Kidney capillary endothelial cell (primary cell): ENCODE measurements around the gene PTEN.

ENCODE experiments used
- DNase-seq: peaks from one replicate; pipeline ENCODE4 v3.0.0-alpha.2; 2018; ENCODE audit warnings: low spot score

The PTEN gene

DNA sequence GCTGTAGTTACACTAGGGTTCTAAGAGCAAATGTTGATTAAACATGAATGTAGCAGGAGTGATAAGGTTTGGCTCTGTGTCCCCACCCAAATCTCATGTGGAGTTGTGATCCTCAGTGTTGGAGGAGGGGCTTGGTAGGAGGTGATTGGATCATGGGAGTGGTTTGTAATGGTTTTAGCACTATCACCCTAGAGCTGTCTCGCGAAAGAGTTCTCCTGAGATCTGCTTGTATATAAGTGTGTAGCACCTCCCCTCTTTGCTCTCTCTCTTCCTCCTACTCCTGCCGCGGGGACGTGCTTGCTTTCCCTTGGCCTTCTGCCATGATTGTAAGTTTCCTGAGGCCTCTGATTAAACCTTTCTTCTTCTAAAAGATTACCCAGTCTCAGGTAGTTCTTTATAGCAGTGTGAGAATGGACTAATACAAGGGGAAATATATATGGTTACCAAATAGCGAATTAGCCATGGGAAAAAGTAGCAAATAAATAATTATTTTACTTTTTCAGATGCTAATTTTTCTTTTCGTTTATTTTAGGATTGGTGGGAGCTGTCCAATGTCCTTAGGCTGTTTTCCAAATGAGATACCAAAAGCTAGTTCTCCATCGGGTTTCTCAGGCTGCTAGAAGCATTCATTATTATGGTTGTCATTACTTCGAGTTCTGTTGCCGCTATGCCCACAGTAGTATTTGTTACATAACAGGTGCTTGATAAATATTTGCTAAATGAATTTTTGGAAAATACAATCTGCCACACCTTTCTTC, 58.7 kb downstream of the PTEN start:
- DNase-seq: no peak

- no peak for DNase-seq
Measured at GRCh38 chr10:87923233-87923632, 59.8 kb downstream of the PTEN start.

GRCh38 chr10:87925570-87925969, 62.1 kb downstream of the PTEN start:
- DNase-seq: no peak

GRCh38 chr10:87927091-87927490, 63.7 kb downstream of the PTEN start:
- DNase-seq: no peak

DNA sequence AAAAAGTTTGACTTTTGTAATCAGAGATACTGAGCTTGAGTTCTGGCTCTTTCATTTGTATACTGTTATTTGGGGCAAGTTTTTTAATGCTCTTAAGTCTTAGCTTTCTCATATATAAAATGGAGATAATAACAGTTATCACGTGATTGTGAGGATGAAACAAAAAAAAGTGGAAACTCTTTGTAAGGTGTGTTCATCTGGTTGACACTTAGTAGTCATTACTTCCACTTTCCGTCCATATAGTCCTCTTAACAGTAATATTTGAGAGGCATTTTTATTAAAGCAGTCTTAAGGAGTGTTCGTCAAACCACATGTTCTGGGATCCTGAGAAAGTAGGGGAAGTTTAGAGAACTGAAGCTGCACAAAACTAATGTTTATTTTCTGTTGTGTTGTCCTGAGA, 65.6 kb downstream of the PTEN start:
- no peak for DNase-seq

DNA sequence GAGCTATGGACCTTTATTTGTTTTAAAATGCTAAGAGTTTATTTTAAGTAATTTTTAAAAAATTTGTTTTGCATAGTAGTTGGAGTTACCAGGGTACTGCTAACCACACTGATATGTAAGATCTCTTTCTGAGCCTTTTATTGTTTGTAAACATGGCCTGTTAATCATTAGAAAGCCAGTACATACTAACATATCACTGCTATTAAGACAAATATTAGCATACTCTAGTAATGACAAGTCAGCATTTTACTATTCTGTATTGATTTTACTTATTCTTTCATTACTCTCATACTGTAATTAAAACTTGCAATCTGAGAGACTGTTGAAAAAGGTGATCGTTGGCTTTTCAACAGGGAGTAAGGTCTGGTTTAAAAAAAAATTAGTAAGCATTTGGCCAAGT, 66.7 kb downstream of the PTEN start:
- no peak for DNase-seq

- no peak for DNase-seq
Measured at GRCh38 chr10:87930934-87931835, 67.8 kb downstream of the PTEN start.

- DNase-seq: no peak
Measured at GRCh38 chr10:87931836-87932230, 68.4 kb downstream of the PTEN start.

- no peak for DNase-seq
Measured at GRCh38 chr10:87935290-87936141, 72.1 kb downstream of the PTEN start.

GRCh38 chr10:87940210-87940609, 76.8 kb downstream of the PTEN start:
- DNase-seq: no peak

GRCh38 chr10:87942884-87943527, 79.6 kb downstream of the PTEN start:
- DNase-seq: no peak

DNA sequence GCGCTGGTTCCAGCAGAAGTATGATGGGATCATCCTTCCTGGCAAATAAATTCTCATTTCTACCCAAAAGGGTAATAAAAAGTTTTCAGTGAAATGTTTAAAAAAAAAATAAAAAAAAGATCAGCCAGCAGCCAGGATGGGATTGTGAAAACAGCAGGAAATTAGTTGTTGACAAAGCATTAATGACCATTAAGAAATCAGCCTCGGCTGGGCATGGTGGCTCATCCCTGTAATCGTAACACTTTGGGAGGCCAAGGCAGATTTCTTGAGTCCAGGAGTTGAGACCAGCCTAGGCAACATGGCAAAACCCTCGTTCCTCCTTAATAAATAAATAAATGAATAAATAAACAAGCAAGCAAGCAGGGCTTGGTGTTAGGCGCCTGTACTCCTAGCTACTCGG, 82.6 kb downstream of the PTEN start:
- no peak for DNase-seq

- DNase-seq: no peak
Measured at GRCh38 chr10:87952612-87953011, 89.2 kb downstream of the PTEN start.

DNA sequence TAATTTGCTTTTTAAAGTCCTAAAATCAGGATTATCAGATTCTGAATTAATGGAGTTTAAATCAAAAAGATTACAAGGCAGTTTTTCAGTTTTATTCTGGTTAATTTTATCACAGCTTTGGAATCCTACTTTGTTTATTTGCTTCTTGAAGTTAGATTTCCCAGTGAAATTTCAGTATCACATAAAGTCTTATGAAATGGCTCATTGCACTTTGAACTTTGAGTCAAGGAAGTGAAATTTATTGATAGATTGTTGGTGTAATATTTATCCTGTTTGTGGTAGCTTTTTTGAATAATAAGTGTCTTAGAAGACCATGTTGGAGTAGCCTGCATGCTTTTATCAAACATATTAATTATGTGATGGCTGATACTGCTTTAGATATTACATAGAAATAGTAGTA, 92.6 kb downstream of the PTEN start:
- DNase-seq: no peak

GRCh38 chr10:87957702-87958101, 94.3 kb downstream of the PTEN start:
- no peak for DNase-seq

DNA sequence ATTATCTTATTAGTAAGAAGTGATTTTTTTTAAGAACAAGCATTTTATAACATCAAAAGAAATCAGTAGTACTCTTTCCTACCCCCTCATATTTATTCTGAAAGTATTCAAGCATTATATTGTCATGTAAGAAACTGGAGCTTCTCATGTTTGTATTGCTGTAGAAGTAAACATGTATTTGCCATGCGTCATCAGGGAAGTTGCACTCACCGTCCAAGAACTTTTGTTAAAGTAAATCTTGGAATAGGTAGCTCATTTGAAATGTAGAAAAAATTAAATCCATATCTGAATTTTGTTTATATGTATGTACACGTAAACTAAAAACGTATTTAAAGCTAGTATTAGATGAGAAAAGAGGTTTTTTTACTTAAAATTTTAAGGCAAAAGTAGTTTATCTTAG, 96.8 kb downstream of the PTEN start:
- no peak for DNase-seq

- peak; percentile 18 for DNase-seq
Measured at GRCh38 chr10:87961314-87961713, 97.9 kb downstream of the PTEN start.

DNA sequence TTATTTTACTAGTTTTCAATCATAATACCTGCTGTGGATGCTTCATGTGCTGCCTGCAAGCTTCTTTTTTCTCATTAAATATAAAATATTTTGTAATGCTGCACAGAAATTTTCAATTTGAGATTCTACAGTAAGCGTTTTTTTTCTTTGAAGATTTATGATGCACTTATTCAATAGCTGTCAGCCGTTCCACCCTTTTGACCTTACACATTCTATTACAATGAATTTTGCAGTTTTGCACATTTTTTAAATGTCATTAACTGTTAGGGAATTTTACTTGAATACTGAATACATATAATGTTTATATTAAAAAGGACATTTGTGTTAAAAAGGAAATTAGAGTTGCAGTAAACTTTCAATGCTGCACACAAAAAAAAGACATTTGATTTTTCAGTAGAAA, 103.0 kb downstream of the PTEN start:
- DNase-seq: no peak

DNA sequence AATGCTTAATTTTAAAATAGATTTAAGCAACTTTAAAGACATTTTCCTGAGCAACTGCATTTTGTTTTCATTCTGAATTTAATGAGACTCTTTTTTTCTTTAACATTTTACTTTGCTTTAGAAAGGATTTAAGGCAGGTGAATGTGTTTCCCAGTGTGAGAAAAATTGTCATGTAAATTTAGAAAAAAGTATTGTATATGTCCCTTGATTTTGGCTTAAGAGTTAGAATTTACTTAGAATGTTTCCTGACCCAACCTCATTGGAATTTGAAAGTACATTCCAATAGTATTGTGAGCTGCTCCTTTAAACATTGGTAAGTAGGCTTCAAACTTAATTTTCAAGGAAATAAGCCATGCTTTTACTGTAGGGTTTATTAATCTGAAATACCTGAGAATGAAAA, 110.2 kb downstream of the PTEN start:
- DNase-seq: no peak

DNA sequence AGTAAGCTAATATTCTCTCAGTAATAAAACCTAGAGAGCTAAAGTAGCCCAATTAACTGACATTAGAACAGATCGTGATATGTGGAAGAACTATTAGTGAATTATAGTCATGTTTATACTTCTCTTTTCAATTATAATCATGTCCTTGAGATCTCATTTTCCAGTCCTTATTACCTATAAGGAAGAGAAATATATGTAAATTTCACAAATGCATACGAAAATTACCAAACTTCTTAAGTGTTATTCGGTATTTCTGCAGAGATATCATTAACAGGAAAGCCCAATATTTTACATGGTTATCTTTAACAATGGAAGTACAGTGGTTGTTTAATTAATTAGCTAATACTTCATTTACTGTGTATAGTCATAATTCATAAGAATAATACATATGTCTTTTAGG, 110.7 kb downstream of the PTEN start:
- no peak for DNase-seq

GRCh38 chr10:87974769-87975168, 111.3 kb downstream of the PTEN start:
- DNase-seq: no peak
